A673 (cell line): ENCODE measurements around the gene MYO7A. TPM values are rescaled to one million over a fixed set of nuclear protein-coding genes. Genes with fewer than 3 reads are reported as not detected.
A peak's percentile ranks its signal among the peaks of the same experiment; 100 is the strongest.

ENCODE experiments used
- BruUV-seq: library from RNA; stranded (reverse); fragments of 400-500 nt; replicated peaks from 2 replicates; lab custom pipeline; 2021; lab: Mats Ljungman, UMichigan
- CTCF ChIA-PET: fragments of 300-600 bp; sonication (Branson Sonifier 250); formaldehyde crosslinking; loops from one replicate; lab custom pipeline; 2022; ENCODE audit warnings: antibody characterized with exemption; lab: Charles Lee
- POLR2A ChIA-PET: fragments of 300-600 bp; sonication (Branson Sonifier 250); formaldehyde crosslinking; loops from one replicate; lab custom pipeline; 2022; ENCODE audit warnings: antibody characterized with exemption; ENCODE audit not compliant: low non-redundant PET; lab: Charles Lee
- DNase-seq: peaks from one replicate; pipeline ENCODE4 v3.0.0-alpha.2; 2015; ENCODE audit warnings: low spot score
- H3K27ac ChIP-seq: fragments of 200-600 bp; sonication (generic); 2 replicates; pipeline ENCODE4 v1.5.1; 2016; ENCODE audit warnings: mixed run types, low read depth, mild to moderate bottlenecking, mixed read lengths, antibody characterized with exemption, low read length; ENCODE audit not compliant: poor library complexity, severe bottlenecking
- H3K27me3 ChIP-seq: fragments of 200-600 bp; sonication (generic); replicated peaks from 2 replicates; pipeline ENCODE4 v1.6.1; 2017; ENCODE audit warnings: mixed run types, low read depth, mild to moderate bottlenecking, mixed read lengths, antibody characterized with exemption, low read length; ENCODE audit not compliant: insufficient read depth, poor library complexity
- H3K36me3 ChIP-seq: fragments of 200-600 bp; sonication (generic); 2 replicates; pipeline ENCODE4 v1.6.1; 2016; ENCODE audit warnings: mixed run types, mild to moderate bottlenecking, mixed read lengths, antibody characterized with exemption, low read length; ENCODE audit not compliant: insufficient read depth, poor library complexity, severe bottlenecking
- H3K4me1 ChIP-seq: fragments of 200-600 bp; sonication (generic); 2 replicates; pipeline ENCODE4 v1.6.1; 2017; ENCODE audit warnings: mixed run types, mild to moderate bottlenecking, mixed read lengths, antibody characterized with exemption, low read length; ENCODE audit not compliant: insufficient read depth, poor library complexity, severe bottlenecking
- H3K4me3 ChIP-seq: fragments of 200-600 bp; sonication (generic); 2 replicates; pipeline ENCODE4 v1.5.1; 2016; ENCODE audit warnings: low read depth, mixed run types, mild to moderate bottlenecking, mixed read lengths, low read length; ENCODE audit not compliant: poor library complexity, severe bottlenecking
- H3K9me3 ChIP-seq: fragments of 200-600 bp; sonication (generic); 2 replicates; pipeline ENCODE4 v1.6.1; 2016; ENCODE audit warnings: mixed run types, low read depth, mild to moderate bottlenecking, mixed read lengths, antibody characterized with exemption, low read length; ENCODE audit not compliant: poor library complexity, severe bottlenecking
- CTCF ChIP-seq: fragments of 300-800, 200-600 bp; sonication (generic); conservative IDR thresholded peaks from 2 replicates; pipeline ENCODE4 v1.5.1; 2017; ENCODE audit warnings: low read depth, mild to moderate bottlenecking, antibody characterized with exemption, low read length, moderate library complexity, mixed read lengths
- EZH2 ChIP-seq: fragments of 200-600 bp; sonication (generic); IDR thresholded peaks from 2 replicates; pipeline ENCODE4 v1.6.1; 2017; ENCODE audit warnings: borderline replicate concordance, low read depth, mild to moderate bottlenecking, mixed read lengths, antibody characterized with exemption, low read length; ENCODE audit not compliant: poor library complexity, severe bottlenecking
- intact Hi-C: fragments of 100-400 bp; cut with micrococcal nuclease; formaldehyde crosslinking; loops from one replicate; pipeline ENCODE4 v1.10.0; 2022; ENCODE audit not compliant: unreplicated experiment
- total RNA-seq: library from RNA; stranded (reverse); gene quantifications from 2 replicates; pipeline ENCODE4 v1.2.3, GENCODE V29; 2021

The MYO7A gene
- total RNA-seq, 1 experiment from 2014 or later = not detected

- no peak overlapping the region for H3K4me3 ChIP-seq
- H3K9me3 ChIP-seq = no peaks in the 10 kb centered on the region
- peak; percentile 68 for DNase-seq
- no peaks in the 10 kb centered on the region for H3K4me1 ChIP-seq
- no TSS peak for BruUV-seq
- H3K36me3 ChIP-seq = no peaks in the 10 kb centered on the region
- ChIA-PET CTCF (no interaction called here), POLR2A (no interaction called here)
- no peak overlapping the region for H3K27ac ChIP-seq
- H3K27me3 ChIP-seq = no peaks in the 10 kb centered on the region
- TF ChIP-seq CTCF (no peak), EZH2 (no peak)
- intact Hi-C loops = no loop called here
Measured at GRCh38 chr11:77250881-77251640, 123.0 kb downstream of the MYO7A start.

GRCh38 chr11:77252555-77253270, 124.7 kb downstream of the MYO7A start:
- no peaks in the 10 kb centered on the region for H3K4me1 ChIP-seq

GRCh38 chr11:77253690-77254089, 125.6 kb downstream of the MYO7A start:
- TF ChIP-seq EZH2 (no peak), CTCF (no peak)
- Histone ChIP-seq H3K36me3 (no peaks in the 10 kb centered on the region), H3K4me3 (no peak overlapping the region), H3K27me3 (no peaks in the 10 kb centered on the region), H3K4me1 (no peaks in the 10 kb centered on the region), H3K9me3 (no peaks in the 10 kb centered on the region), H3K27ac (no peak overlapping the region)
- POLR2A ChIA-PET = no interaction called here
- CTCF ChIA-PET = no interaction called here
- intact Hi-C loops = no loop called here
- BruUV-seq = no TSS peak
- no peak for DNase-seq

More at GRCh38 chr11:77252555-77253270, 124.7 kb downstream of the MYO7A start:
- Histone ChIP-seq H3K27ac (no peak overlapping the region), H3K27me3 (no peaks in the 10 kb centered on the region), H3K9me3 (no peaks in the 10 kb centered on the region), H3K4me3 (no peak overlapping the region), H3K36me3 (no peaks in the 10 kb centered on the region)
- TF ChIP-seq EZH2 = no peak
- TF ChIP-seq CTCF = no peak
- intact Hi-C loops = no loop called here
- no peak for DNase-seq
- BruUV-seq = no TSS peak
- ChIA-PET CTCF (no interaction called here), POLR2A (no interaction called here)
